ENCODE data around the gene SPATA9. TPM values are rescaled to one million over a fixed set of nuclear protein-coding genes. Genes with fewer than 3 reads are reported as not detected.
"Not testable (repeated sequence)": the region's sequence is repeated elsewhere in the genome, so short reads cannot be mapped to it uniquely, and the experiment has no call there.

Gene SPATA9
- polyA plus RNA-seq, 1 donor, result 2.4 TPM

DNA sequence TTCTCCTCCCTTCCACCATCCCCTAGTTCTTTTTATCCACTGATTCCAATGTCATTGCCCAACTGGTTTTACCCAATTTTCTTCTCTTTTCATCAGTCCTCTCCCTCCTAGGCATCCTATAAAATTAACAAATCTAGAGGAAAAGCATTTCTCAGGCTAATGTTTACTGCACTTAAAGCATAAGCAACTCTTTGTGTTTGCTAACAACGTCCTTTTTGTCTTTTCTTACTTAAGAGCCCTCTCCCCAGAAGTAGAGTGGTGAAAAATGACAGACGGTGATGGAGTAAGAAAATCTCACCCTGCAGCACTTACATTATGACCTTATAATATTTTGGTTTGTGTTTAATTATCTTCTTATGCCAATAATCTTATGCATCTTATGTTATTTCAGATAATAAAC, 1.6 kb upstream of the SPATA9 start:
- DNase-seq, result no peak

DNA sequence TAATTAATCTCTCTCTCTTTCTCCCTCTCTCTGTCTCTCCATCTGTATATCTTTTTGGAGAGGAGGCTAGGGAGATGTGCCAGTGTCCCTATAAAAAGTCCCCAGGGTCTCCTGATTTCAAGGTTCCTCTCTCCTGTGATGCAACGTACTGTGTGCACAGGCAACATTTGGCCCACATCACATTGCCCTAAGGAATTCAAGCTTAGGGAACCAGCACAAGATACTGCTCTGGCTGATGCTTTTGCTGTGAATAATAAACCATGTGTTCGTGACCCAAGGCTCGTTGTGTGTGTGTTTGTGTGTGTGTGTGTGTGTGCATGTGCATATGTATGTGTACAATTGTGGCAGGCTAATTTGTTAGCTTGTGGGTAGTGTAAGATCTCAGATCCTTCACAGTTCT, 9.7 kb downstream of the SPATA9 start:
- peak; percentile 5 for DNase-seq

DNA sequence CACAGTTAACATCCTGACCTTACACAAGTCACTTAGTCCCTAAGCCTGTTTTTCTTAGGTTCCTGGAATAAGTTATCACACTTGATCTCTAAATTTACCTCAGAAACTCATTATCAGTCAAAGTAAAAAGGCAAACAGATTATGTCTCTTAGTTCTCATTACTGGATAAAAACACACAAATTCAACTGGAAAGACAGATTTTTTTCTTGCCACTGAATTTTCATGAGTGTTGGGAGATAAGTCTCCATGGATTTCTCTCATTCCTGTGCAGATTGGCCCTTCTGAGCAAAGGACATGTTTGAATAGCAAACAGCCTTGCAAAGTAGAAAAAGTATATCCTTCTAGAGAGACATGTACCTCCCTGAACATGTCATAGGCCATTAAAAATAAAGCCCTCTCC, 10.2 kb downstream of the SPATA9 start:
- DNase-seq, result no peak

DNA sequence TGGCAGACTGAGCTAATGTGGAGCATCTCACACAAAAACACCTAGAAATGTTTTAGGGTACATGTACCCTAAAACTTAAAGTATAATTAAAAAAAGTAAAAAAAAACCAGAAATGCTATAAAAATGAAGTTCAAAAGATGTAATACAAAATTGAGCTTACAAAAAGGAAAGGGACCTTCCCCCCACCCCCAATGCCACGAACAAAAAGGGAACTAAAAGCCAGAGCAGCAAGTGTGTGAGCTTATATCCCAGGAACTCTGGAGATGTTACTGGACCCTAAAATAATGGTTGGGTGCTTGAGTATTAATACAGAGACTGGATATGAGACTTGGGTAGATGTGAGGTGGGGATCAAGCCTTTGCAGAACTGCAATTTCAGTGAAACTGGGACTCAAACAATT, 11.0 kb downstream of the SPATA9 start:
- no peak for DNase-seq

DNA sequence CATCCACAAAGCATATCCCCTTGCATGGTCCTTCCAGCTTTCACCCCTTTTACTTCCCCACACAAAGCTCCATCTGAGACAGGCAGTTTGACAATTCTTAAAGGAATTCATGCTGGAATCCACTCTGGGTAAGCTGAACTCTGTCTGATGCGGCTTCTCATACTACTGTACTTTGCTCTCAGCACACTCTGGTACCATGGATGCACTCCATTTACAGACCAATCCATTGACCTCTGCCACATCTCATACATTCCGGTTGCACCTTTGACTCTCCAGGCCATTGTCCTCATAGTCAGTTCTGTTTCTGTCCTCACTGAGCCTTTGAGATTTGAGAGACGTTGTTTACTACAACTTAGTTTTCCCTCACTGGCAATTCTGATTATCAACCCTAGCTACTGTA, 12.2 kb downstream of the SPATA9 start:
- no peak for DNase-seq

DNA sequence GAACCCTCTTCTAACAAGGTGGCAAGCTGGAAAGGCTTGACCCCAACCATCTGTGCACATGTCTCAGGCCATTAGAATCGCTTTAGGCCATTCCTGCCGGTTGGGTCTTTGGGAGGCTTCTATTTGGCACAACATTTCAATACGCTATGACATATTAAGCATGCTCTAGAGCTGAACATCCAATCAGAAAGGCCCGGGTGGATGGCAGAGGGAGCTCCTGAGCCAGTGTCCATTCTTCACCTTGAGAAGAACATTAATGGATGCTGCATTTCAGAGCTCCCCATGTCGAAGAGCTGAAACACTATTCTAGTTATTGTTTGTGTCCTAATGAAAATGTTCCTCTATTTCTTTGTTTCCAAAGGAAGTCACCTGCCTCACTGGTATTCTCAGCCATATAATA, 12.8 kb downstream of the SPATA9 start:
- no peak for DNase-seq

DNA sequence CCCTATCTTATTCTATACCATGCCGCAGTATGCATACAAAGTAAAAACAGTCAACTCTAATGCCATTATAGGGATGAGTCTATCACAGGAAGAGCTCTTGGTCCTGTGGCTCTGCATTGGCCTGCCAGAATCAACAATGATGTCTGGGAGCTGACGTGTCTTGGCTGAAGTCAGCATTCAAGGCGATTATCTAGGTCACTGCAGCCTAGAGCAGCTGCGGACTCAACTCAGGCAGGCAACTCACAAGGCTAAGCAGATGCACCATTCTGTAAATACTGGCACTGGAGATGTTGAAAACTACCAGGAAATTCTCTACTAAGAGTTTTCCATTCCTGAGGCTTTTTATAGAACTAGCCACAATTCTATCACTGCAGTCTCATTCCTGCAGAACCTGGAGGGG, 13.3 kb downstream of the SPATA9 start:
- no peak for DNase-seq

DNA sequence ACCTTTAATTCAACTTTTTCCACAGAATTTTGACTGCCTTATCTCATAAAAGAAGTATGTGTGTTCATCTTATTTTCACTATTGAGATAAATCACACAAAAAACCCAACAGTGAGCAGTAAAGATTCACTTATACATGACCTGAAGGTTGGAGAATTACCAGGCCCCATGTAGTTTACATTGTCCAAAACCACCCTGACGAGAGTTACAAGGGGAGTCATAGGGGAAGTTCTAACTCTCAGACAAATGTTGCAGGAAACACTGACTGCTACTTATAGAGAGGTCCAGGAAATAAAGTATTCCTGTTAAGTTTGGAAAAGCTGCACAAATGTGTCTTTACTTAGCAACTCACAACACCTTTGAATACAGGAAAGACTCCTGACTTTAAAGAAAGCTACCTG, 14.1 kb downstream of the SPATA9 start:
- no peak for DNase-seq

DNA sequence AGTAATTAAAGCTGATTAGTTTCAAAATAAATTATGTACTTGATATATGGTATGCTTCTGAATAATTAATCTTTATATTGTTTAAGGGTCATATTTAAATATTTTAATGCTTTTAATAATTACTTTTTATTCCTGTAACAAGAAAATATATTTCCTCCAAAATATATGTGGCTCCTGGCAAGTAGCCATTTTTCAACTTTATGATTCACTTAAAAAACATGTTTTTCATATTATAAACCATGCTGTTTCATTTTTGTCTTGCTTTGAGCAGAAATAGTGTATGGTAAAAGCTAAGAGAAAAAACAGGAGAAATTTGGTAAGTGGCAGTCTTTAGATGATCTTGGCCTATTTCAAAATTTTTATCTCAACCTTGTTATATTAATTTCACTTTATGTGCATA, 14.6 kb downstream of the SPATA9 start:
- no peak for DNase-seq

DNA sequence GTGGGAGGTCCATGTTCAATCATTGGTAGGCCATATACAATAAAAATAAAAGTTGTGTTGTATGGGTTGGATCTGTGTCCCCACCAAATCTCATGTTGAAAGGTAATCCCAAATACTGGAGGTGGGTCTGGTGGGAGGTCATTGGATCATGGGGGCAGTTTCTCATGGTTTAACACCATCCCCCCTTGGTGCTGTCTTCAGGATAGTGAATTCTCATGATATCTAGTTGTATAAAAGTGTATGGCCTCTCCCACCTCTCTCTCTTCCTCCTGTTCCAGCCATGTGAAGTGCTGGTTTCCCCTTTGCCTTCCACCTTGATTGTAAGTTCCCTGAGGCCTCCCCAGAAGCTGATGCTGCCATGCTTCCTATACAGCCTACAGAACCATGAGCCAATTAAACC, 15.1 kb downstream of the SPATA9 start:
- no peak for DNase-seq

DNA sequence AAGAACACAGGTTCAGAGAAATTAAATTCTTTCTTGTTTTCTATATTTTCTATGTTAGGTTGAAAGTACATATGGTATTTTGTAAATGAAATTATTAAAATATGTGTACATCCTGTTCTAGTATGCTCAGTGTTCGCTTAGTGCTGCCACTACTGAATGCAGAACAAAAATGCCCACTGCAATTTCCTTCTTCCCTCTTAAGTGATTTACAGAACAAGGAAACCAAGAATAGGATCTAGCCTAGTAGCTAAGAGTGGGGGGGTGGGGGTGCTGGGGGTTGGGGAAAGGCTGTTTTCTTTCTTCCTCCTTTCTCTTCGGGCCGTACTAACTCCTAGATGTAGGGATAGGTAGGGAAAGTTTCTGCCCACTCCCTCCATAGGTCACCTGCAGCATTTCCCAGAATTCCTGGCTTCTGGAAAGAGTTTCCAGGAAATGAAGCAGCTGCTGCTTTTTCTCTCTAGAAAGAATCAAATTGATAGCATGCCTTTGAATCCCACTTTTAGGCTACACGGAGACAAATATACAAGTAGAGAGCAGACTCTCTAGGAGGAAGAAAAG, 15.7 kb downstream of the SPATA9 start:
- no peak for DNase-seq

DNA sequence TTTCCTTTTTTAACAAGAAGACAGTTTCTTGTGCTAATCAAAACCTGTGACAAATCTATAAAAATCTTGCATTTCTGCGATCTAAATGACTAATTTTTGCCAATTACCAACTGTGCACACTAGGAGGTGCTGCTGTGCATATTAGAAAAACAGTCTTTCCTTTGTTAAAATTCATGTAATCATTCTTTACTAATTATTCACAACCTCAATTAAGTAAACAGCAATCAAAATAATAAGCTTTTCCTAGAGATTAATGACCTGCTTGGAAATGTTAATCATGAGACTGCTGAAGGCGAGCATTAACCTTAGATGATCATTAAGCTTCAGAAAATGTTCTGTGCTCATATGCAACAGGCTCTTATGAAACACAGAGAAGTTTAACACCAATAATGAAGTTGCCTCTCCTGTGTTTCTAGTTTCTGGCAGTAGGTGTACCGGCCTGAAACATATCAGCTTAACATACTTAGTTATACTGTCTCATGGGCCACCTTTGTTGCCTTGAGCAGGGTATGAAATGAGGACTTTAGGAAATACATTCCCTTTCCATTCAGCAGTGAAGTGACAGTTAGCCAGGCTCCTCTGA, 18.5 kb downstream of the SPATA9 start:
- DNase-seq, result peak; percentile 50

DNA sequence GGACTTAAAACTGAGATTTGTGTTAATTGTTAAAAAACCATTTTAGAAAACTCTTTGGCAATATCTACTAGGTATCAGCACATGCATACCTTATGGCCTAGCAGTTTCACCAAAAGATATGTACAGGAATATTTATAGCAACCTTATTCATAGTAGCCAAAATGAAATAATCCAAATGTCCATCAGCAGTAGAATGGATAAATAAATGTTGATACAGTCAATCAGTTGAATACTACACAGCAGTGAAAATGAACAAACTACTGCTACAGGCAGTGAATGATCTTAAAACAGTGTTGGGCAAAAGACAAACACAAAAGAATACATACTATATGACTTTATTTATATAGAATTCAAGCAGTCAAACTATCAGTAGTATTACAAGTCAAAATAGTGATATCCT, 19.8 kb downstream of the SPATA9 start:
- no peak for DNase-seq

DNA sequence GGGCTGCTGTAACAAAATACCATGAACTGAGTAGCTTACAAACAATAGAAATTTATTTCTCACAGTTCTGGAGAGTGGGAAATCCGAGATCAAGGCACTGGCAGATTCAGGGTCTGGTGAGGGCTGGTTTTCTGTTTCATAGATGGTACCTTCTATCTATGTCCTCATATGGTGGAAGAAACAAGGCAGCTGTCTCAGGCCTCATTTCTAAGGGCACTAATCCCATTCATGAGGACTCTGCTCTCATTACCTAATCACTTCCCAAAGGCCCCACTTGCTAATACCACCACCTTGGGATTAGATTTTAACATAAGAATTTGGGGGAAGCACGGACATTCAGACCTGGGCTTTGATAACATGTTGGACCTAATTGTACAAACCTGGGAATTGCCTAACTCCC, 22.7 kb downstream of the SPATA9 start:
- DNase-seq, result no peak

DNA sequence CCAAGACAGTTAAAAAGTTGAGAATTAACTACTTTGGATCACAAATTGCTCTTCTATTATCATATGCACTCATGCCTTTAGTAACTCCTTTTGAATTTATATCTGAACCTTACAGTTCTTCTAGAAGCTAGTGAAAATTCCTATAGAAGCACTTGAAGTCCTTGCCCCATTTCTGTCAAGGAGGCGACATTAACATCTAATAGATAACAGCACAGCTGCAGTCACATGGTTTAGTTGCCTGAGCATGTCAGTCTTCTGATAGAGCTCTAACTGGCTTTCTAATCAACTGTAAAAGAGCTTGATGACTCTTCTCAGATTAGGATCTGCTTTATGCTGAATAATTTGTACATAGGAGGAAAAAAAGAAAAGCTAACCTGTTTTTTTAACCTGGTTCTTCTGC, 27.2 kb downstream of the SPATA9 start:
- no peak for DNase-seq

DNA sequence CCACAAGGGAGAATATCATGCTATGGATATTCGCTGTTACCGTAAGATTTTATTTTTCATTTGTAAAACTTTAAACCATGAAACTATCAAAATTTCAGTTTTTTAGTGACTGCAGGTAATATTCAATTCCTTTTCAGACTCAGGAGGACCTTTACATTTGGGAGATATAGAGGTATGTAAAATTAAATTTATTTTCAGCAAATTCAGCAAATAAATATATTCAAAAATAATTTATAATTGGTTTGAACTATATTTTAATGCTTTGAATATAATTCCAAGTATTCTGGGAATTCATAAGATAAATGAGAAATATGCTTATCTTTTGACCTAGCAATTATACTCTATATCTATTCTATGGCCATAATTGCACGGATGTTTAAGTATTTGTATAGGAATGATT, 28.6 kb downstream of the SPATA9 start:
- no peak for DNase-seq

DNA sequence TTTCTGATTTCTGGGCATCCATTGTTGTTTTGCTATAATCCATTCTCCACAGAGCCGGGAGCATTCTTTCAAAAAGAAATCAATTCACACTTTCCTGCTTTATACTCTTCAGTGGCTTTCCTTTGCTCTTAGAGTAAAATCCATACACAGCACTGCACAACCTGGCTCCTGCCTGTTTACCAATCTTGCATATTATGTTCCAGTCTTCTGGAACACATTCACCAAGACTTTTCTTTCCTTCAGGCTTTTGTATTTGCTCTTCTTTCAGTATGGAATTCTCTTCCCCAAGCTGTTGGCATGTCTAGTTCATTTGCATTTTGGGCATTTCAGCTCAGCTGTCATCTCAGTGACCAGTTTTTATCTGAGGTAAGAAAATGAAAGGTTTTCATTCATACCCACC, 29.9 kb downstream of the SPATA9 start:
- DNase-seq, result no peak

DNA sequence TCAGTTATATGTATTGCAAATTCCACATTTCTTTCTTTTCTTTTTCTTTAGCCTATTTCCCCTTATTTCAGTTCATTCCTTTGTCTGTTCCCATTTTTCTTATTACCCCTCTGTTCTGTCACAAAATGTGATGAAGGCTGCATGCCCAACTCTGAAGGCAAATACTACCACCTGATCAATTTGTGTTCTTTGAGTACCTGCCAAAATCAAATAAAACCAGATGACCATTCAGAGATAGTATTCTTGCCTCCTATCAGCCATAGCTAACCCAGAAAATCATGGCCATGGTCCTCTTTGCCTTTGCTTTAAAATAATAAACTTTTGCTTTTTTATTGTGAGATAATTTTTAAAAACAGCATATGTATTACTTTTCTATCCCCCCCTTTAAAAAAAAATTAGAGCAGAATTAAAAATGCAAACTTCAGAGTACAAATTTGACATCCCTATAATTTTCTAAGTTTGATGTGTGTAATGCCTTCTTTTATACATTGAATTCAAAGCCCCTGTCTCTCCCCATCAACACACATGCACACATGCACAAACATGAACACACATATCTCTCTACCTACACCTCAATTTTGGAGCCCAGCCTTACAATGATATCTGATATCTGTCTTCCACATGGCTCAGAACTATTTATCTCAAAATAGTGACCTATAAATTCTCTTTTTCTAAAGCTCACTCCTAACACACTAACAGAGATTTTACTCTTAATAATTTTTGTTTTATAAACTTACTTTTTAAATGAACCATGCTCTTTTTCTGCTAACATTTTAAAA, 32.8 kb downstream of the SPATA9 start:
- DNase-seq, result no peak

DNA sequence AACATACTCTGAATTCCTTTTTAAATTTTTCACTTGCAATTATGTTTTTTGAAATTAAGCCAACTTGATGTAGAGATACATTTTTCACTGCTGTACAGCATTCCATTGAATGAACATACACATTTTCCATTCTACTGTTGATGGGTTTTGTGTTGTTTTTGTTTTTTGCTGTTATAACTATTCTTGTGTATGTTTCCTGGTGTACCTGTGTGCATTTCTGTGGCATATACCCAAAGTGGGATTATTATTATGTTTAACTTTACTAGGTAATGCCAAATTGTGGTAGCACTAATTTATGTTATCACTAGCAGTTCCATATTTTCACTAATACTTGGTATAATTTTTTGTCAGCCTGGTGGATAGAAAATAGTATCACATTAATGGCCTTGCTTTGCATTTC, 33.5 kb downstream of the SPATA9 start:
- no peak for DNase-seq

DNA sequence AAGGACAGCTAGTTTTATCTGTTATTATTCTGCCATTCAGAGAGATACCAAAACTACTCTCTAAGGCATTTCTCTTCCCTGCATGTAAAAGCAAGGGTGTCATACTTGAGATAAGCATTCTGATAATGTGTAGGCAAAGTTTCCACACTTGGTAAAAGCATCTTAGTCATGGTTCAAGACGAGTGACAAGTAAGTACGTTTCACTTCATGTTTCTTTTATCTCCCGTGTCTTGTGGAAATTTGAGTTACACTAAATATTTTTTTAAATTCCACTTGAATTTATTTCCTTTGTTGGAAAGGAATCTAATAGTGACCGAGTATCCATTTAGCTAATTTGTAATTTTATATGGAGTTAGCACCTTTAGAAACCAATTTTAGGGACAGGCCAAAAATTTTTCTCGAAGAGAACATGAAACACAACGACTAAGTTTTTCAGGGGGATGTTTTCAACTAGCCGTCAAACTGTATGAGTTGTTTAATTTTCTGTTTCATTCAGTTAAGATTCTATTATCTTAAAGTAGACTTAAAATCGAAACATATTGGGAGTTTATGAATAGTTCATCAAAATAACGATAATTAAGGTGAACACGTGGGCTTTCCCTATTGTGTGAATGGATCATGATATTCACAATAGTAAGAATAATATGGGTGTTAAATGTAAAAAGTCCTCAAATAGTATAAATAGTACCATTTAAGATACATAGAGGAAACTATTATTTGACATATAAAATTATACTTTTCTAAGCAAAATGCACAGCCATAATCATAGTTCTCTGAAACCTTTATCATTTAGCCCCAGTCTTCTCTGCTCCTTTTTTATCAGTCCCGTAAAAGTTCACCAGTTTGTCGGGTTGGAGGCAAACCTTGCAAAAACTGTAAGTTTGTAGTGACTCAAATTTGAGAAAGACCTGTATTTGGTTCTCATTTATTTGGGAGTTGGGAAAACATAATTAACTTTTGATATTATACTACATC, 34.6 kb downstream of the SPATA9 start:
- no peak for DNase-seq

DNA sequence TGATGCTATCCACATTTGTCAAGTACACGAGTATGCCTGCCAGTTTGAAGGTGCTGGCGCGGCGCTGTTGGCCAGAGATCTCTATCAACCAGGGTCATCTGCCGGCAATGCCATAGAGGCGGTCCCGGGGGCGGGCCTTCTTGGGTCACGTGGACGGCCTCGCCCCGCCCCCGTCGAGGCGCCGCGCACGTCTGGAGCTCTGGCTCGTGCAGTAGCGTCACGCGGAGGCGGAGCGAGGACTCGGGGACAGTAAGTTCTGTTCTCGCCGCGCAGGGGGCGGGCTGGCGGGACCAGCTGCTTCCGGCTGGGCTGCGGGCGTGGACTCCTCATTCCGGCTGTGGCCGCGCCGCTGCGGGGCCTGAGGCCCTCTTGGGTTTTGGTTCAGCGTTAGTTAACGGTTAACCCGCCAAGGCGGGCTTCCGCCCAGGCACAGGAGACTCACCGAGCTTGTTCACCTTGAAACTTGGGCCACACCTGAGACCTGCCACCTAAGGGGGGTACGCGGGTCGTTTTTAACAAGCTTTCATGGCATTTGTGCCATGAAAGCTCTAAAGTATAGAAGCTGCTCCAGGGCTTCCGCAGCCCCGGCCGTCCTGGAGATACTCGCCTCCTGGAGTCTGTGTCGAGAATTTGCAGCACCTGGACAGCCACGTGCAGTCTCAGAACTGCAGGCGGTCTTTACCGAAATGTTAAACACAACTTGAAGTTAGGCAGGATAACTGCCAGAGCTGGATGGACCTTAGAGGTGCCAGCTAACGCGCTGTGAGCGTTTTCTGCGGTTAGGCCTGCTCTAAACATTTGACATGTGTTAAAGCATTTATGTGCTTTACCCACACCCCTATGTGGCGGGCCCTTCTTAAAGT, 36.0 kb downstream of the SPATA9 start, which contains the start of gene RFESD:
RFESD (plus strand) TSS at position 209 of the 863 bp plus-strand sequence. CDS start 5,495 bp downstream, outside the sequence.
- DNase-seq, result peak; percentile 95

DNA sequence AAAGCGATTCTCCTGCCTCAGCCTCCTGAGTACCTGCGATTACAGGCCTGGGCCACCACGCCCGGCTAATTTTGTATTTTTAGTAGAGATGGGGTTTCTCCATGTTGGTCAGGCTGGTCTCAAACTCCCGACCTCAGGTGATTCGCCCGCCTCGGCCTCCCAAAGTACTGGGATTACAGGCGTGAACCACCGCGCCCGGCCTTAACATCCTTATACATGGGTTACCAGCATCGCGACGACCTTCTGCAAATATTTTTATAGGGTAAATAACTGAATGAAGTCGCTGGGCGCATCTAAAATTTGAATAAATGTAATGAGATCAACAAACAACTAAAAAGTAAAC, 36.6 kb downstream of the SPATA9 start:
- DNase-seq, result not testable (repeated sequence)

Measured in left kidney (tissue), 2 donors.